ENCODE results near the gene SYT8.
"Not testable (repeated sequence)": the region's sequence is repeated elsewhere in the genome, so short reads cannot be mapped to it uniquely, and the experiment has no call there.

Gene SYT8

GRCh38 chr11:1834779-1835670 lies at the start of gene SYT8:
TSS of gene SYT8 (plus strand) at chr11:1834990. CDS start at chr11:1835106, 116 bp downstream.
- no peak for DNase-seq (ENCODE audit: low spot score)

DNA sequence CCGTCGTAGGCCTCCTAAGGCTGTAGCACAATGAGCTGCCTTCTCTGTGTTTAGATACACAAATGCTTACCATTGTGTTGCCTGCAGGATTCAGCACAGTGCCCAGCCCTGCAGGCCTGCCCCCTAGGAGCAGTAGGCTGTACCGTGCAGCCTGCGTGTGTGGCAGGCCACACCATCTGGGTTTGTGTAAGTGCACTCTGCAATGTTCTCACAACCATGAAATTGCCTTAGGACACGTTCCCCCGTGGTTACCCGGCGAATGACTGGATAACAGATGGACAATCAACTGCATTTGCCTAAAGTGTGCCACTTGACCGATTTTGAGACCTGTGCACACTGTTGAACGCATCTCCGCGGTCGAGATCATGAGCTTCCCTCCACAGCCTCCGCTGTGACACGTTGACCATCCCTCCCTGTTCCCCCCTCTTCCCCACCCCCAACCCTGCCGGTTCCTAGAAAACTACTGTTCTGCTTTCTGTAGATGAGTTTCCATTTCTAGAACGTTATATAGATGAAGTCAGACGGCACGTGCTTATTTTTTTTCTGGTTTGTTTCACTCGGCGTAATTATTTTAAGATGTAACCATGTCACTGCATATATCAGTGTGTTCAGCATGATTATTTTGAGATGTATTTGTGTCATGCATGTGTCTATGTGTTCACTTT lies 48.9 kb upstream of the SYT8 start:
- no peak for DNase-seq (ENCODE audit: low spot score)

GRCh38 chr11:1786466-1786865 lies 48.3 kb upstream of the SYT8 start:
- no peak for DNase-seq (ENCODE audit: low spot score)

- DNase-seq (ENCODE audit: low spot score) = no peak
Observed at GRCh38 chr11:1791912-1792311, 42.9 kb upstream of the SYT8 start.

DNA sequence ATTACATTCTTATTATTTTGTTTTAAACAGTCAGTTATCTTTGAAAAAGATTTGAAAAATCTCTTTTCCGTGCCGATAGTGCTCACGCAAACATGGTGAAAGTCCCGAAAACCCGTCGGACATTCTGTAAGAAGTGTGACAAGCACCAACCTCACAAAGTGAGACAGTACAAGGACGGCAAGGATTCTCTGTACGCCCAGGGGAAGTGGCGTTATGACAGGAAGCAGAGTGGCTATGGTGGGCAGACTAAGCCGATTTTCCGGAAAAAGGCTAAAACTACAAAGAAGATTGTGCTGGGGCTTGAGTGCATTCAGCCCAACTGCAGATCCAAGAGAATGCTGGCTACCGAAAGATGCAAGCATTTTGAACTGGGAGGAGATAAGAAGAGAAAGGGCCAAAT lies 42.3 kb upstream of the SYT8 start:
- no peak for DNase-seq (ENCODE audit: low spot score)

DNA sequence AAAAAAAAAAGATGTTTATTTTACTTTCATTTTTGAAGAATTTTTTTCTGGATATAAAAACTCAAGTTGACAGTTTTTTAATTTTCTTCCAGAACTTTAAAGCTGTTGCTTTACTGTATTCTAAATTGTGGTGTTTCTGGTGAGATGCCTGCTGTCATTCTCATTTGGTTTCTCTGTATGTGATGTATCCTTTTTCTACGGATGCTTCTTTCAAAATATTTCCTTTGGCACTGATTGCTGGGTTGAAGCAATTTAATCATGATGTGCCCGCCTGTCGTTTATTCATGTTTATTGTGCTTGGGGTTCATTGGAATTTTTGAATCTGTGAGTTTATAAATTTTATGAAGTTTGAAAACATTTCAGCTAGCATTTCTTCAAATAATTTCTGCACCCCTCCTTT lies 41.7 kb upstream of the SYT8 start:
- DNase-seq (ENCODE audit: low spot score) = no peak

DNA sequence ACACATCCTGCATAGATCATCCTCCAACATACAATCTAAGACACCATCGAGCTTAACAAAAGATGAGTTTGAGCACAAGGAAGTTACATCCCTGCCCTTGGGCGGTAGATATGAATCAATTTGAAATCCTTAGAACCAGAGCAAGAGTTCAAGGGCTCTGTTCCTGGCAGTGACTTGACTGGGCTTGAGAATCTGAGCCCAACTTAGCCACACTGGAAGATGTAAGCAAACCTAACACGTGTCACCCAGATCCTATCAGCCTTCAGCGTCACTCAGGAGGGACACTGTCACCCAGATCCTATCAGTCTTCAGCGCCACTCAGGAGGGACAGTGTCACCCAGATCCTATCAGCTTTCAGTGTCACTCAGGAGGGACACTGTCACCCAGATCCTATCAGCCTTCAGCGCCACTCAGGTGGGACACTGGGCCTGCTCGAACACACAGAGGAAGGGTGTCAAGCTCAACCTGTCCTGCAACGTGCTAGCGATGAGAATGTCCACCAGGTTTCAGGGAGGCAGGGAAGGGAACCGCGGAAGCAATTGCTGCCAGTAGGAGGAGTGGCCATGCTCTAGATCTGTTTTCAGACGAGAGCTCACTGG lies 38.3 kb upstream of the SYT8 start:
- DNase-seq (ENCODE audit: low spot score) = no peak

GRCh38 chr11:1797391-1798125 lies 37.2 kb upstream of the SYT8 start:
- DNase-seq (ENCODE audit: low spot score) = no peak

DNA sequence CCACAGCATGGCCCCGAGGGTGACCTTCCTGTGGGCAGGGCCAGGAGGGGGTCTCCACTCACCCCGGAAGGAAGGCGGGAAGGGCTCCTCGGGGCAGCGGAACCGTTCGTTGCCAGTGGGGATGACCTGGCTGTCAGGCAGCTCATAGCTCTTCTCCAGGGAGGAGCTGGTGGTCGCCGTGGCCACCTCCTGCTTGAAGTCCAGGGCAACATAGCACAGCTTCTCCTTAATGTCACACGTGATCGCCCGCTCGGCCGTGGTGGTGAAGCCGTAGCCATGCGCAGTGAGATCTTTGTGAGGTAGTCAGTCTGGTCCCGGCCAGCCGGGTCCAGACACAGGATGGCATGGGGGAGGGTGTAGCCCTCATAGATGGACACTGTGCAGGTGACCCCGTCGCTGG lies 31.5 kb upstream of the SYT8 start:
- no peak for DNase-seq (ENCODE audit: low spot score)

DNA sequence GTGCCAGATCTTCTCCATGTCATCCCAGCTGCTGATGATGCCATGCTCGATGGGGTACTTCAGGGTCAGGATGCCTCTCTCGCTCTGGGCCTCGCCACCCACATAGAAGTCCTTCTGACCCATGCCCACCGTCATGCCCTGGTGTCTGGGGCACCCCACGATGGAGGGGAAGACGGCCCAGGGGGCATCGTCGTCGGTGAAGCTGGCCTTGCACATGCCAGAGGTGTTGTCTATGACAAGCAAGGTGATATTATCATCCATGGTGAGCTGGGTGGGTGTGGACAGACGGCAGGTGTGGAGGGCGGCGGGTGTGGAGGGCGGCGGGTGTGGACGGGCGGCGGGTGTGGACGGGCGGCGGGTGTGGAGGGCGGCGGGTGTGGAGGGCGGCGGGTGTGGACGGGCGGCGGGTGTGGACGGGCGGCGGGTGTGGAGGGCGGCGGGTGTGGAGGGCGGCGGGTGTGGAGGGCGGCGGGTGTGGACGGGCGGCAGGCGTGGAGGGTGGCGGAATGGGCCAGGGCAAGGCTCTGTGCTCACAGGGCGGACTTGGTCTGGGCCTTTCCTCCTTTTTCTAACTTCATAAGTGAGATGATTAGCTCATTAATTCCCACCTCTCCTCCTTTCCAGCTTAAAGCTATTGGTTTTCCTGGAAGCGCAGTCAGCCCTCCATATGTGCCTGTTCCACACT lies 30.8 kb upstream of the SYT8 start:
- not testable (repeated sequence) for DNase-seq (ENCODE audit: low spot score)

- DNase-seq (ENCODE audit: low spot score) = no peak
Observed at GRCh38 chr11:1805525-1805924, 29.3 kb upstream of the SYT8 start.

DNA sequence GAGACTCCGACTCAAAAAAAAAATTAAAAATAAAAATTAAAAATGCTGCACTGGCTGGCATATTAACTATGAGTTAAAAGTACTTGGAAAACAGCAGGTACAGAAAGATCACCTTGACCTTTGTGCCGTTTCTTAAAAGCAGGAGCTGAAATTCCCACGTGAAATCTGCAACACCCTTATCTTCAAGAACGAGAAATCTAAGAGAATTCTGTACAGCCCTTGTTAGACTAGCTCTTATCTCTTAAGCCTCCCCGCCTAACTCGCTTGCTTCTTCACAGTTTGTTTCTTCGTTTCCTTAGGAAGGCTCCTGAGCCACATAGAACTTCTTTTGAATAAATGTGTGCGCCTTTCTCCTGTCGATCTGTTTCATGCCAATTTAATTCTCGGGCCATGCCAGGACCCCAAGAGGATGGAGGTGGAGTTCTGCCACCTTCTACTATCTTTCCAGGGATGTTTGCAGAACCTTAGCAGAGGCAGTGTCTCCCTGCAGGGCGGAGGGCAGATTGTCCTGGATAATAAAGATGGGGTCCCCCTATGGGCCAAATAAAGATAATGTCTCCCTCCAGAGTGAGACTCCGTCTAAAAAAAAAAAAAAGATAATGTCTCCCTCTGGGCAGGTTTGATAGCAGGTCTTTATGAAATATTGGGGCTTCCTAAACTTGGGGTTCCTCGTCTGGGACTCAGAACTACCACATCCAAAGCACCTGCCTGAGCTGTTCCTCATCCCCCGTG lies 27.4 kb upstream of the SYT8 start:
- no peak for DNase-seq (ENCODE audit: low spot score)

DNA sequence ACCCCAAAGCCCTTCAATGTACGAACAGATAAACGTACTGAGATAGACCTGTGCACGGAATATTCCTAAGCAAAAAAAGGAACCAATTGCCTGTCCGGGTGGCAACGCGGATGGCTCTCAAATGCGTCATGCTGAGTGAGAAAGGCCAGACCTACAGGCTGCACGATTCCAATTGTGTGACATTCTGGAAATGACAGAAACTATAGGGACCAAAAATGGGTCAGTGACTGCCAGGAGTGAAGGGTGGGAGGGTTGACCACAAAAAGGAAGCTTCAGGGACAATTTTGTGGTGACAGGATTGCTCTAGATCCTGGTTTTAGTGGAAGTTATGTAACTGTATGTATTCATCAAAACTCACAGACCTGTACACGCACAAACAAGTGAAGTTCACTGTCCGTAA lies 24.0 kb upstream of the SYT8 start:
- no peak for DNase-seq (ENCODE audit: low spot score)

DNA sequence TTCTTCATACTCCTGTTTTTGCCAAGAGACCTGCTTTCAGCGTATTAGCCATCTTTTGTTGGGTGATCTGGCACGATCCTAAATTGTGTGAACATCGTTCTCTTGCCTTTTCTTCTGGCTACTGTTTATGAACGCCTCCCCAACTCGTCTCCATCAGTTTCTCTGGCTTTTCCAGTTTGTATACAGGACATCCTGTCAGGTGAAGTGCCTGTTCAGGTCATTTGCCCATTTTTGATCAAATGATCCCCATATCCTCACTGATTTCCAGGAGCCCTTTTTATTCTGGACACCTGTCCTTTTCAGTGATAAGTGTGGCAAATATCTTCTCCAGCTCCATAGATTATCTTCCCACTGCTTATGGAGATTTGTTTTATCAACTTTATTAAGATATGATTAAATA lies 22.5 kb upstream of the SYT8 start:
- no peak for DNase-seq (ENCODE audit: low spot score)

- no peak for DNase-seq (ENCODE audit: low spot score)
Observed at GRCh38 chr11:1812801-1813200, 22.0 kb upstream of the SYT8 start.

- not testable (repeated sequence) for DNase-seq (ENCODE audit: low spot score)
Observed at GRCh38 chr11:1813356-1813755, 21.4 kb upstream of the SYT8 start.

- no peak for DNase-seq (ENCODE audit: low spot score)
Observed at GRCh38 chr11:1814691-1815090, 20.1 kb upstream of the SYT8 start.

- DNase-seq (ENCODE audit: low spot score) = no peak
Observed at GRCh38 chr11:1815311-1815710, 19.5 kb upstream of the SYT8 start.

DNA sequence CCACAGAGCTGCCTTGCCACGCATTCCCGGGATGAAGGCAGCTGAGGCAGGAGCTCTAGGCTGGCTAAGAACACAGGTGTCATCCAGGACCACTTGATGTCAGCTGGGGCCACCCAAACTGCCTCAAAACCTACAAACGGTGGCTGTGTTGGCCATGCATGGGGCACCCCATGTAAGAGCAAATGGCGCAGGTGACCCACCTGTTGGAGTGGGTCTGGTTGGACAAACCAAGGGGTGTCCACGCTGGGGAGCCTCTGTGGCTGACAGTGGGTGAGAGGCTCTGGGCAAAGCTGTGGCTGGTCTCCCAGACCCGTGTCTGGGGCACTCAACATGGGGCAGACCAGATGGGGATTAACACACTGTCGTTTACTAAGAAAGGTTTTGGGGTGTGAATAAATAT lies 19.0 kb upstream of the SYT8 start:
- no peak for DNase-seq (ENCODE audit: low spot score)

- DNase-seq (ENCODE audit: low spot score) = no peak
Observed at GRCh38 chr11:1817000-1817399, 17.8 kb upstream of the SYT8 start.

GRCh38 chr11:1817511-1817910 lies 17.3 kb upstream of the SYT8 start:
- DNase-seq (ENCODE audit: low spot score) = no peak
